PC-9 (cell line): ENCODE results near the gene PCDH9. TPM values are rescaled to one million over a fixed set of nuclear protein-coding genes. Genes with fewer than 3 reads are reported as not detected.

Experiments
- BruUV-seq: library from RNA; stranded (reverse); fragments of 400-500 nt; replicated peaks from 2 replicates; lab custom pipeline; 2021; lab: Mats Ljungman, UMichigan
- CTCF ChIA-PET: fragments of 300-600 bp; sonication (Branson Sonifier 250); formaldehyde crosslinking; loops from one replicate; lab custom pipeline; 2022; ENCODE audit warnings: antibody characterized with exemption; lab: Charles Lee
- POLR2A ChIA-PET: fragments of 300-600 bp; sonication (Branson Sonifier 250); formaldehyde crosslinking; loops from one replicate; lab custom pipeline; 2022; ENCODE audit warnings: antibody characterized with exemption; ENCODE audit not compliant: unreplicated experiment; lab: Charles Lee
- DNase-seq, 2 experiments: peaks; one replicate each; pipeline versions ENCODE4 v3.0.0 to v3.0.0-alpha.2; 2015 to 2022; ENCODE audit warnings: mixed read lengths in 1 of 2
- H2AFZ ChIP-seq: fragments of 200-600 bp; sonication (generic); 2 replicates; pipeline ENCODE4 v1.8.1; 2017; ENCODE audit warnings: antibody characterized with exemption
- H3F3A ChIP-seq: fragments of 200-600 bp; sonication (generic); 2 replicates; pipeline ENCODE4 v1.8.1; 2017; ENCODE audit warnings: antibody characterized with exemption, mild to moderate bottlenecking, low read depth; ENCODE audit not compliant: insufficient read depth
- H3K27ac ChIP-seq: fragments of 200-600 bp; sonication (generic); 2 replicates; pipeline ENCODE4 v1.6.1; 2016; ENCODE audit warnings: mixed run types
- H3K27me3 ChIP-seq: fragments of 200-600 bp; sonication (generic); 2 replicates; pipeline ENCODE4 v1.6.1; 2016; ENCODE audit warnings: low read depth, mixed run types; ENCODE audit not compliant: insufficient read depth
- H3K36me3 ChIP-seq: fragments of 200-600 bp; sonication (generic); 2 replicates; pipeline ENCODE4 v1.6.1; 2016; ENCODE audit warnings: low read depth, mixed run types
- H3K4me1 ChIP-seq: fragments of 200-600 bp; sonication (generic); replicated peaks from 2 replicates; pipeline ENCODE4 v1.6.1; 2016; ENCODE audit warnings: mixed run types; ENCODE audit not compliant: insufficient read depth
- H3K4me2 ChIP-seq: fragments of 200-600 bp; sonication (generic); 2 replicates; pipeline ENCODE4 v1.6.1; 2017; ENCODE audit warnings: mixed run types
- H3K4me3 ChIP-seq: fragments of 200-600 bp; sonication (generic); 2 replicates; pipeline ENCODE4 v1.6.1; 2016; ENCODE audit warnings: mixed run types
- H3K79me2 ChIP-seq: fragments of 200-600 bp; sonication (generic); 2 replicates; pipeline ENCODE4 v1.6.1; 2017; ENCODE audit warnings: low read depth, mixed run types
- H3K9me2 ChIP-seq: fragments of 200-600 bp; sonication (generic); 2 replicates; pipeline ENCODE4 v1.8.1; 2017; ENCODE audit warnings: mild to moderate bottlenecking; ENCODE audit not compliant: insufficient read depth
- H3K9me3 ChIP-seq: fragments of 200-600 bp; sonication (generic); 2 replicates; pipeline ENCODE4 v1.8.1; 2016; ENCODE audit warnings: low read depth; ENCODE audit not compliant: insufficient read depth
- H4K20me1 ChIP-seq: fragments of 200-600 bp; sonication (generic); 2 replicates; pipeline ENCODE4 v1.8.1; 2017; ENCODE audit not compliant: insufficient read depth
- EZH2 ChIP-seq: fragments of 200-600 bp; sonication (generic); IDR thresholded peaks from 2 replicates; pipeline ENCODE4 v1.8.0; 2017; ENCODE audit warnings: antibody characterized with exemption, low read depth
- intact Hi-C: fragments of 100-400 bp; cut with micrococcal nuclease; formaldehyde crosslinking; loops from one replicate; pipeline ENCODE4 v1.10.0; 2022; ENCODE audit not compliant: unreplicated experiment
- total RNA-seq: library from RNA; stranded (reverse); gene quantifications from 2 replicates; pipeline ENCODE4 v1.2.3, GENCODE V29; 2021
- TF ChIP-seq, protein P1 (sequence below): fragments of 200-600 bp; sonication (generic); conservative IDR thresholded peaks from 2 replicates; pipeline ENCODE4 v1.6.1; 2017; ENCODE audit warnings: mixed run types, antibody characterized with exemption, mild to moderate bottlenecking, moderate library complexity

PCDH9 gene
- total RNA-seq, 1 experiment from 2014 or later: 0.37 TPM

DNA sequence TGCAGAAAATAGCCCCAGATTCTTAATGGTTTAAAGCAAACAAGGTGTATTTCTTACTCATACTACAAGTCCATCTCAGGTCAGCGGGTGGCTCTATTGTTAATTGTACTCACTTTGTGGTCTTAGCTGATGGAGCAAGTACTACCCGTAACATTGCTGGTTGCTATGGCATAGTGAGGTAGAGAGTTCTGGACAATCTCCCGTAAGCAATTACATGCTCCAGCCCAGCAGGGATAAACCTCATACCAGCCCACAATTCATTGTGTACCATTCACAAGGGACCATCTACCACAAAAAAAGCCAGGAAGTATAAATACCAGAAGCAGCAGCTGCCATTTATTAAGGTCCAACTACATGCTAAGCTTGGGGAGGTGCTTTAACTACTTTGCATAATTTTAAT lies 167.1 kb downstream of the PCDH9 start:
- CTCF ChIA-PET: no interaction called here
- POLR2A ChIA-PET: no interaction called here

GRCh38 chr13:67062160-67062559 lies 168.0 kb downstream of the PCDH9 start:
- Histone ChIP-seq H3K4me3 (no peak overlapping the region), H3K27me3 (no peaks in the 10 kb centered on the region), H4K20me1 (no peaks in the 10 kb centered on the region), H2AFZ (no peak overlapping the region), H3K79me2 (no peaks in the 10 kb centered on the region), H3F3A (no peaks in the 10 kb centered on the region), H3K9me2 (no peaks in the 10 kb centered on the region), H3K9me3 (no peaks in the 10 kb centered on the region), H3K36me3 (no peaks in the 10 kb centered on the region), H3K4me2 (no peak overlapping the region), H3K27ac (no peak overlapping the region), H3K4me1 (no peaks in the 10 kb centered on the region)
- intact Hi-C loops: no loop called here
- no peak for DNase-seq
- BruUV-seq: no TSS peak
- TF ChIP-seq, protein P1, sequence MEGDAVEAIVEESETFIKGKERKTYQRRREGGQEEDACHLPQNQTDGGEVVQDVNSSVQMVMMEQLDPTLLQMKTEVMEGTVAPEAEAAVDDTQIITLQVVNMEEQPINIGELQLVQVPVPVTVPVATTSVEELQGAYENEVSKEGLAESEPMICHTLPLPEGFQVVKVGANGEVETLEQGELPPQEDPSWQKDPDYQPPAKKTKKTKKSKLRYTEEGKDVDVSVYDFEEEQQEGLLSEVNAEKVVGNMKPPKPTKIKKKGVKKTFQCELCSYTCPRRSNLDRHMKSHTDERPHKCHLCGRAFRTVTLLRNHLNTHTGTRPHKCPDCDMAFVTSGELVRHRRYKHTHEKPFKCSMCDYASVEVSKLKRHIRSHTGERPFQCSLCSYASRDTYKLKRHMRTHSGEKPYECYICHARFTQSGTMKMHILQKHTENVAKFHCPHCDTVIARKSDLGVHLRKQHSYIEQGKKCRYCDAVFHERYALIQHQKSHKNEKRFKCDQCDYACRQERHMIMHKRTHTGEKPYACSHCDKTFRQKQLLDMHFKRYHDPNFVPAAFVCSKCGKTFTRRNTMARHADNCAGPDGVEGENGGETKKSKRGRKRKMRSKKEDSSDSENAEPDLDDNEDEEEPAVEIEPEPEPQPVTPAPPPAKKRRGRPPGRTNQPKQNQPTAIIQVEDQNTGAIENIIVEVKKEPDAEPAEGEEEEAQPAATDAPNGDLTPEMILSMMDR: no peak
- TF ChIP-seq EZH2: no peak
- ChIA-PET POLR2A (no interaction called here), CTCF (no interaction called here)

More for the DNA sequence above, 167.1 kb downstream of the PCDH9 start:
- Histone ChIP-seq H3K27ac (no peak overlapping the region), H4K20me1 (no peaks in the 10 kb centered on the region), H3K27me3 (no peaks in the 10 kb centered on the region), H3K4me1 (no peaks in the 10 kb centered on the region), H2AFZ (no peak overlapping the region), H3F3A (no peaks in the 10 kb centered on the region), H3K9me2 (no peaks in the 10 kb centered on the region), H3K4me3 (no peak overlapping the region), H3K9me3 (no peaks in the 10 kb centered on the region), H3K36me3 (no peaks in the 10 kb centered on the region), H3K79me2 (no peaks in the 10 kb centered on the region), H3K4me2 (no peak overlapping the region)
- no peak for DNase-seq
- intact Hi-C loops: no loop called here
- BruUV-seq: no TSS peak
- no peak for TF ChIP-seq EZH2
- TF ChIP-seq, protein P1: no peak

DNA sequence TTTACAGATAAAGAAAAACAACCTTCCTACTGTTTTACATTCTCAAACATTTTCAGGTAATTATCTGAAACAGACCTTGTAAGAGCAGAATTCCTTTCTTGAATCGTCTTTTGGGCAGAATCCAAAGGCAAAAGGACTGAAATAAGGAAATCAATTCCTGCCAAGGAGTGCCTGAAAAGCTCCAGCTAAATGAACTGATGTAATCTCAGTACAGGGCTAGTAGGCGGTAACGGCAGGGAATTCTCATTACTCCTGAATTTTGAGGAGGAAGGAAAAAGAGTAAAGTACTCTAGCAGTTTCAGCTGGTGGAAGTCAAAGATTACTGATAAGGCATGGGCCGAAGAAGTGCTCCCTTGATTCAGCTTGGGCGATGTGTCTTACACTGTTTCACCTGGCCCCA lies 168.4 kb downstream of the PCDH9 start:
- Histone ChIP-seq H3K9me2 (no peaks in the 10 kb centered on the region), H3K79me2 (no peaks in the 10 kb centered on the region), H3K9me3 (no peaks in the 10 kb centered on the region), H3K4me3 (no peak overlapping the region), H4K20me1 (no peaks in the 10 kb centered on the region), H3K27me3 (no peaks in the 10 kb centered on the region), H2AFZ (no peak overlapping the region), H3K4me2 (no peak overlapping the region), H3K4me1 (no peaks in the 10 kb centered on the region), H3F3A (no peaks in the 10 kb centered on the region), H3K27ac (no peak overlapping the region), H3K36me3 (no peaks in the 10 kb centered on the region)
- TF ChIP-seq, protein P1: no peak
- no peak for TF ChIP-seq EZH2
- POLR2A ChIA-PET: no interaction called here
- no TSS peak for BruUV-seq
- CTCF ChIA-PET: no interaction called here
- DNase-seq: no peak
- intact Hi-C loops: no loop called here
